Esophagus (tissue), 2 donors: Measurements from ENCODE around the gene JDP2. TPM values are rescaled to one million over a fixed set of nuclear protein-coding genes. Genes with fewer than 3 reads are reported as not detected.

Experiments used
- H3K27ac ChIP-seq, 2 donors: one replicate each; pipeline ENCODE4 v1.5.1; 2013; ENCODE audit warnings: low read depth in 2 of 2, mild to moderate bottlenecking in 2 of 2, inconsistent platforms in 1 of 2, low read length in 1 of 2, moderate library complexity in 1 of 2
- H3K27me3 ChIP-seq, 2 donors: one replicate each; pipeline ENCODE4 v1.6.1; 2013; ENCODE audit warnings: low read length in 2 of 2, control low read depth in 1 of 2, mild to moderate bottlenecking in 1 of 2; ENCODE audit not compliant: insufficient read depth in 2 of 2, control insufficient read depth in 1 of 2
- H3K36me3 ChIP-seq, 2 donors: one replicate each; pipeline ENCODE4 v1.6.1; 2013; ENCODE audit warnings: low read length in 1 of 2; ENCODE audit not compliant: control insufficient read depth in 2 of 2, insufficient read depth in 2 of 2
- H3K4me1 ChIP-seq, 2 donors: one replicate each; pipeline ENCODE4 v1.6.1; 2013; ENCODE audit warnings: low read length in 1 of 2; ENCODE audit not compliant: control insufficient read depth in 2 of 2, insufficient read depth in 2 of 2
- H3K4me3 ChIP-seq, 2 donors: one replicate each; pipeline ENCODE4 v1.5.1; 2013; ENCODE audit warnings: low read length in 2 of 2, mild to moderate bottlenecking in 2 of 2, low read depth in 1 of 2, moderate library complexity in 1 of 2
- H3K9me3 ChIP-seq, 2 donors: one replicate each; pipeline ENCODE4 v1.6.1; 2013; ENCODE audit warnings: mild to moderate bottlenecking in 2 of 2, low read depth in 1 of 2, low read length in 1 of 2, moderate library complexity in 1 of 2; ENCODE audit not compliant: control insufficient read depth in 2 of 2, insufficient read depth in 1 of 2
- WGBS, 2 donors: extraction: QIAGEN DNeasy Blood & Tissue Kit; methylation state at CpG; one replicate each; pipeline ENCODE4 v1.1.7; 2013; 5-methylcytosine and 5-hydroxymethylcytosine counted together
- polyA plus RNA-seq, 2 donors: library from polyadenylated mRNA; stranded (reverse); fragments of 200-250 nt; gene quantifications; one replicate each; pipeline ENCODE4 v1.2.3, GENCODE V29; 2013
- donor health status: healthy with polysubstance abuse.
- donor health status: Bipolar disorder and iron deficiency.

The JDP2 gene
- polyA plus RNA-seq, 2 donors, result 13.4 to 18.4 TPM

DNA sequence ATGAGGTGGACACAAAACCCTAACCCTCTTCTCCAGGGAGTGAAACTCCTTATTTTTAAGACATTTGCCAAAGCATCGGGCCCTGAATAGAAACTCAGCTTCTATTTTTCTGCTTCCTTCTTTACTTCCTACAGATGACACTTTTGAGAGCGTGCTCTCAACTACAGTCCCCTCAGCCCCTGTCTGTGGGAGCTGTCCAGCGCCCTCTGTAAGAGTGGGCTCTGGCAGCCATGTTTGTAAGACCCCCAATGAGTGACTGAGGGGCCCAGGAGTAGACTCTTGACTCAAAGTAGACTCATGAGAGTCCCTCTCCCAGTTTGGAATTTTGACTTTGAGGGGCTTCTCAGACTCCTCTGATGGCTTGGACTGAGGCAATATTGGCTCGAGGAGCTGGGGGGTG, 68.9 kb downstream of the JDP2 start:
- Histone ChIP-seq H3K36me3 (no peaks in the 10 kb centered on the region), H3K9me3 (no peaks in the 10 kb centered on the region), H3K27ac (no peak overlapping the region), H3K27me3 (no peaks in the 10 kb centered on the region), H3K4me3 (no peak overlapping the region), H3K4me1 (no peaks in the 10 kb centered on the region)
- WGBS, 2 donors, result 88 to 93% methylated on average over 4 of the region's 4 CpGs

- H3K4me3 ChIP-seq, result no peak overlapping the region
- no peaks in the 10 kb centered on the region for H3K9me3 ChIP-seq
- no peak overlapping the region for H3K27ac ChIP-seq
- no peaks in the 10 kb centered on the region for H3K36me3 ChIP-seq
- no peaks in the 10 kb centered on the region for H3K27me3 ChIP-seq
- H3K4me1 ChIP-seq, result no peaks in the 10 kb centered on the region
- WGBS, 2 donors, result 74 to 80% methylated on average over 4 of the region's 4 CpGs
These were observed 69.4 kb downstream of the JDP2 start for GRCh38 chr14:75497191-75497590.

DNA sequence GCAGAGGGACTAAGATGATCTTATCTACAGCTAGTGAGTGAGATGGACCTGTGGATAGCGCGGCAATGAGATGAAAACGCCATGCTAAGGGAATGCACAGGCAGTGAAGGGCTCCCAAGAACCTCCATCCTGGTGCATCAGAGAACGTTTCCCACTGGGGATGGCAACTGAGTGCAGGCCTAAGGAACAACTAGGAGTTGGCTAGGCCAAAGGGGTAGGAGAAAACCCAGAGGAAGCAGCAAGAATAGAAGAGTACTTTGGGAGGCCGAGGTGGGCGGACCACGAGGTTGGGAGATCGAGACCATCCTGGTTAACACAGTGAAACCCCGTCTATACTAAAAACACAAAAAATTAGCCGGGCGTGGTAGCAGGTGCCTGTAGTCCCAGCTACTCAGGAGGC, 69.9 kb downstream of the JDP2 start:
- Histone ChIP-seq H3K4me3 (no peak overlapping the region), H3K4me1 (no peaks in the 10 kb centered on the region), H3K27ac (no peak overlapping the region), H3K36me3 (no peaks in the 10 kb centered on the region), H3K27me3 (no peaks in the 10 kb centered on the region), H3K9me3 (no peaks in the 10 kb centered on the region)
- 86 to 91% methylated on average over 11 of the region's 11 CpGs for WGBS, 2 donors

- 87 to 88% methylated on average over 16 of the region's 16 CpGs for WGBS, 2 donors
These were observed 71.5 kb downstream of the JDP2 start for GRCh38 chr14:75499084-75499875.

GRCh38 chr14:75501080-75501479, 73.3 kb downstream of the JDP2 start:
- Histone ChIP-seq H3K4me3 (no peak overlapping the region), H3K36me3 (no peaks in the 10 kb centered on the region), H3K27me3 (no peaks in the 10 kb centered on the region), H3K4me1 (no peaks in the 10 kb centered on the region), H3K27ac (no peak overlapping the region), H3K9me3 (no peaks in the 10 kb centered on the region)
- WGBS, 2 donors, result 90 to 98% methylated on average over 3 of the region's 3 CpGs

More at GRCh38 chr14:75499084-75499875, 71.5 kb downstream of the JDP2 start:
- Histone ChIP-seq H3K27ac (no peak overlapping the region), H3K4me1 (no peaks in the 10 kb centered on the region), H3K9me3 (no peaks in the 10 kb centered on the region), H3K27me3 (no peaks in the 10 kb centered on the region), H3K4me3 (no peak overlapping the region), H3K36me3 (no peaks in the 10 kb centered on the region)

DNA sequence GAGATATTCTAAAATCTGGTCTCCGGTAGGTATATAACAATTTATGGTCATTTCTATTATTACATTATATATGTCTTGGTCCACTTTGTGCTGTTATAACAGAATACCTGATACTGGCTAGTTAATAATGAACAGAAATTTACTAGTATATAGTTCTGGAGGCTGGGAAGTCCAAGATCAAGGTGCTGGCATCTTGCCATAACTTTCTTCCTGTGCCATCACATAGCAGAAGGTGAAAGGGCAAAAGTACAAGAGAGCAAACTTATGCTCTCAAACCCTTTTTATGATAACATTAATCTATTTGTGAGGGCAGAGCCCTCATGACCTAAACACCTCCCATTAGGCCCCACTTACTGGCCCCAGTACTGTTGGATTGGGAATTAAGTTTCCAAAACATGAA, 76.6 kb downstream of the JDP2 start:
- Histone ChIP-seq H3K4me3 (no peak overlapping the region), H3K27ac (no peak overlapping the region), H3K27me3 (no peaks in the 10 kb centered on the region), H3K4me1 (no peaks in the 10 kb centered on the region), H3K36me3 (no peaks in the 10 kb centered on the region), H3K9me3 (no peaks in the 10 kb centered on the region)
- WGBS, 2 donors, result 88 to 100% methylated on average over 1 of the region's 1 CpG

GRCh38 chr14:75506930-75507329, 79.1 kb downstream of the JDP2 start:
- 96 to 98% methylated on average over 1 of the region's 1 CpG for WGBS, 2 donors
- H3K9me3 ChIP-seq, result no peaks in the 10 kb centered on the region
- H3K36me3 ChIP-seq, result no peaks in the 10 kb centered on the region
- H3K27ac ChIP-seq, result no peak overlapping the region
- H3K4me3 ChIP-seq, result no peak overlapping the region
- H3K4me1 ChIP-seq, result no peaks in the 10 kb centered on the region
- no peaks in the 10 kb centered on the region for H3K27me3 ChIP-seq

DNA sequence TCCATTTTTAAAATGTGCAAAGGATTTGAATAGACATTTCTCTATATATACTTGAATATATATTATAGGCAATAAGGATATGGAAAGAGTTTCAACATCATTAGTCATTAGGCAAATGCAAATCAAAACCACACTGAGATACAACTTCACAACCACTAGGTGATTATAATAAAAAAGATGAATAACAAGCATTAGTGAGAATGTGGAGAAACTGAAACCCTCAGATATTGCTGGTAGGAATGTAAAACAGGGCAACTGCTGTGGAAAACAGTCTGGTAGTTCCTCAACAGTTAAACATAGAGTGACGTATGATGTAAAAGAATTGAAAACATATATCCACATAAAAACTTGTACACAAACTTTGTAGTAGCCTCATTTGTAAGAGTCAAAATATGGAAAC, 82.7 kb downstream of the JDP2 start:
- no peaks in the 10 kb centered on the region for H3K36me3 ChIP-seq
- no peaks in the 10 kb centered on the region for H3K9me3 ChIP-seq
- no peaks in the 10 kb centered on the region for H3K27me3 ChIP-seq
- no peak overlapping the region for H3K27ac ChIP-seq
- WGBS, 2 donors, result 88 to 90% methylated on average over 1 of the region's 1 CpG
- no peak overlapping the region for H3K4me3 ChIP-seq
- no peaks in the 10 kb centered on the region for H3K4me1 ChIP-seq

GRCh38 chr14:75511201-75511600, 83.4 kb downstream of the JDP2 start:
- no peak overlapping the region for H3K27ac ChIP-seq
- no peaks in the 10 kb centered on the region for H3K27me3 ChIP-seq
- H3K9me3 ChIP-seq, result no peaks in the 10 kb centered on the region
- no peaks in the 10 kb centered on the region for H3K4me1 ChIP-seq
- no peaks in the 10 kb centered on the region for H3K36me3 ChIP-seq
- H3K4me3 ChIP-seq, result no peak overlapping the region
